Measurements from ENCODE around the gene KAT2A. TPM values are rescaled to one million over a fixed set of nuclear protein-coding genes. Genes with fewer than 3 reads are reported as not detected.
A peak's percentile ranks its signal among the peaks of the same experiment; 100 is the strongest.

The KAT2A gene
- total and polyA plus RNA-seq, 4 donors: 18.8 to 56.8 (median 32.7) TPM

DNA sequence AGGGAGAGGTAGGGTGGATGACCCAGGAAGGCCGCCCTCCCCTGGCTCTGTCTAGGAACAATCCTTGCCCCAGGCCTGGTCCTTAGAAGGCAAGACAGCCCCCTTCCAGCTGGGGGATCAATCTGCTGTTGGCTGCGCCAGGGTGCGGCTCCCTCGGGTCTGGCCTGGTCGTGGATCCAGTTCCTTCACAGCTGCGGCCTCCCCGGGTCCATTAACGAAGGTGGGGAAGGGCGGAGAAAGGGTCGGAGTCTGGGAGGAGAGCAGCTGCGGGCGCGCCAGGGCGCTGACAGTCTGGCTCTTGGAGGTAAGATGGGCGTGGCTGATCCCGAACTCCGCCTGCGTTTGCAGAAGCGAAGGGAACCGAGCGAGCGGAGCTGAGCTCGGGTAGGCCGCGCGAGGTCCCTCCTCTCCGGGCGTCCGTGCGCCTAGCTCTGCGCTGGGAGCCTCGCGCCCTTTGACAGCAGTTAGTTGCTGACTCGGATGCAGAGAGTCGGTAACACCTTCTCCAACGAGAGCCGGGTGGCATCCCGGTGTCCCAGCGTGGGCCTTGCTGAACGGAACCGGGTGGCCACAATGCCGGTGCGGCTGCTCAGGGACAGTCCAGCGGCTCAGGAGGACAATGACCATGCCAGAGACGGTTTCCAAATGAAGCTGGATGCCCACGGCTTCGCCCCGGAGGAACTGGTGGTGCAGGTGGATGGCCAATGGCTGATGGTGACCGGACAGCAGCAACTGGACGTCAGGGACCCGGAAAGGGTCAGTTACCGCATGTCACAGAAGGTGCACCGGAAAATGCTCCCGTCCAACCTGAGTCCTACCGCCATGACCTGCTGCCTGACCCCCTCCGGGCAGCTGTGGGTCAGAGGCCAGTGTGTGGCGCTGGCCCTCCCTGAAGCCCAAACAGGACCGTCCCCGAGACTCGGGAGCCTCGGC lies 1.5 kb upstream of the KAT2A start, which contains the start of gene HSPB9:
Gene HSPB9, plus strand, starts transcription at position 434 of the 933 bp plus-strand sequence. Its CDS starts 47 bp downstream, at position 481.
- Histone ChIP-seq H3K36me3 (ENCODE audit: control insufficient read depth in 4 of 4, insufficient read depth in 4 of 4, low read length in 4 of 4) (peaks cover 7 to 25% (median 15%) of the 10 kb centered on the region in 4 donors), H3K9me3 (ENCODE audit: control insufficient read depth in 4 of 4, insufficient read depth in 3 of 4, low read length in 3 of 4) (no peaks in the 10 kb centered on the region), H3K4me3 (no peak within 1 kb of the TSS), H3K9ac (ENCODE audit: insufficient read depth in 1 of 2, low read length in 2 of 2) (no peak within 1 kb of the TSS), H3K27ac (ENCODE audit: low read depth in 1 of 2, low read length in 1 of 2) (no peak within 1 kb of the TSS), H3K4me1 (ENCODE audit: control insufficient read depth in 5 of 5, insufficient read depth in 5 of 5, low read length in 5 of 5) (peaks cover 0 to 11% (median 5%) of the 10 kb centered on the region in 5 donors), H3K27me3 (ENCODE audit: control insufficient read depth in 3 of 3, insufficient read depth in 3 of 3, low read length in 2 of 3) (no peaks in the 10 kb centered on the region)
- 80 to 85% methylated on average over 61 of the region's 61 CpGs for WGBS, 2 donors
- TF ChIP-seq, protein P1, sequence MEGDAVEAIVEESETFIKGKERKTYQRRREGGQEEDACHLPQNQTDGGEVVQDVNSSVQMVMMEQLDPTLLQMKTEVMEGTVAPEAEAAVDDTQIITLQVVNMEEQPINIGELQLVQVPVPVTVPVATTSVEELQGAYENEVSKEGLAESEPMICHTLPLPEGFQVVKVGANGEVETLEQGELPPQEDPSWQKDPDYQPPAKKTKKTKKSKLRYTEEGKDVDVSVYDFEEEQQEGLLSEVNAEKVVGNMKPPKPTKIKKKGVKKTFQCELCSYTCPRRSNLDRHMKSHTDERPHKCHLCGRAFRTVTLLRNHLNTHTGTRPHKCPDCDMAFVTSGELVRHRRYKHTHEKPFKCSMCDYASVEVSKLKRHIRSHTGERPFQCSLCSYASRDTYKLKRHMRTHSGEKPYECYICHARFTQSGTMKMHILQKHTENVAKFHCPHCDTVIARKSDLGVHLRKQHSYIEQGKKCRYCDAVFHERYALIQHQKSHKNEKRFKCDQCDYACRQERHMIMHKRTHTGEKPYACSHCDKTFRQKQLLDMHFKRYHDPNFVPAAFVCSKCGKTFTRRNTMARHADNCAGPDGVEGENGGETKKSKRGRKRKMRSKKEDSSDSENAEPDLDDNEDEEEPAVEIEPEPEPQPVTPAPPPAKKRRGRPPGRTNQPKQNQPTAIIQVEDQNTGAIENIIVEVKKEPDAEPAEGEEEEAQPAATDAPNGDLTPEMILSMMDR (IDR thresholded peaks at IDR 0.05; ENCODE audit: control extremely low read depth, extremely low read depth): no peak
- DNase-seq: peak in 2 of 3 donors; percentile 42 to 49
- ATAC-seq (ENCODE audit: insufficient read depth, low FRiP score): no peak

DNA sequence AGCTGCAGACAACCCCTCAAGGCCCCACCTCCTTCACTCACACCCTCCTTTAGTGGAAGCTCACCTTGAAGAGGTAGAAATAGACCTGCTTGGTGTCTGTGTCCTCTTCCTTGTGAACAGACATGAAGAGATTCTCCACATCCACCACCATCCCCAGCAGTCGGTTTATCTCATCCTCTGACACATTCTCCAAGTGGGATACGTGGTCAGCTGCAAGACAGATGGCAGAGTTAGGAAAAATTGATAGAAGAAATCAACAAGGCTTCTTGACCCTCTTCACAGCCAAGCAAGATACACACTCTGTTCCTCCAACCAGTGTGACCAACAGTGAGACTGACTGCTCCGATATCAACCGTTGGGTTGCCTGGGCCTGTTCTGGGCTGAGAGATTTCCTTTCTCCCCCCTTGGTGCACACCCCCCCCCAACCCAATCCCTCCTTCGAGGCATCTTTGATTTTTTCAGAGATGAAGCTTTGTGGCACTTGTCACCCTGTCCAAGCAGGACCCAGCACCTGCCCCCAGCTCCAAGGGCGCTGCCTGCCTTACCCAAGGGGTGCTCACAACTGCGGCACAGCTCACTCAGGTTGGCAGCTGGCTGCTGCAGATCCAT lies 902 bp downstream of the KAT2A start:
- Histone ChIP-seq H3K27ac (ENCODE audit: low read depth in 1 of 2, low read length in 1 of 2) (no peak overlapping the region), H3K9ac (ENCODE audit: insufficient read depth in 1 of 2, low read length in 2 of 2) (no peak overlapping the region), H3K9me3 (ENCODE audit: control insufficient read depth in 4 of 4, insufficient read depth in 3 of 4, low read length in 3 of 4) (no peaks in the 10 kb centered on the region), H3K27me3 (ENCODE audit: control insufficient read depth in 3 of 3, insufficient read depth in 3 of 3, low read length in 2 of 3) (no peaks in the 10 kb centered on the region), H3K4me1 (ENCODE audit: control insufficient read depth in 5 of 5, insufficient read depth in 5 of 5, low read length in 5 of 5) (peaks cover 0 to 11% (median 5%) of the 10 kb centered on the region in 5 donors), H3K36me3 (ENCODE audit: control insufficient read depth in 4 of 4, insufficient read depth in 4 of 4, low read length in 4 of 4) (peaks cover 0 to 22% (median 14%) of the 10 kb centered on the region in 4 donors), H3K4me3 (no peak overlapping the region)
- 52 to 64% methylated on average over 7 of the region's 7 CpGs for WGBS, 2 donors
- ATAC-seq (ENCODE audit: insufficient read depth, low FRiP score): no peak
- TF ChIP-seq, protein P1 (IDR thresholded peaks at IDR 0.05; ENCODE audit: control extremely low read depth, extremely low read depth): no peak
- DNase-seq: no peak

DNA sequence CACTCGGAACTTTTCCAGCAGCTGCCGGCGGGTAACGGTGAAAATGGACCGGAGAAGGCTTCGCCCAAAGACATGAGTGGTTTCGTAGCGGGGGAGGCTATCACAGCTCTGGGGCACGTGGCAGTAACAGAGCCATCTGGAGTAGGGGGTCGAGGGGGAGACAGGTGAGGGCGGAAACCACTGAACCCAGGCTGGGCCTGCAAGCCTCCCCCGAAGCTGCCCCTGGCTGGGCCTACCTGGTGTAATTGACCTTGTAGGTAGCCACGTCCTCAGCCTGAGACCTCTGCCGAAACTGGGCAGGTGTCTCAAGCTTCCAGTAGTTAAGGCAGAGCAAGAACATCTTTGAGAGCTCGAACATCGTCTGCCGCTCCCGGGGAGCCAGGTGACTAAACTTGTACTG lies 1.9 kb downstream of the KAT2A start:
- DNase-seq (no peak), ATAC-seq (ENCODE audit: insufficient read depth, low FRiP score) (no peak)
- WGBS, 2 donors: 93 to 95% methylated on average over 18 of the region's 18 CpGs
- no peak overlapping the region for H3K27ac ChIP-seq (ENCODE audit: low read depth in 1 of 2, low read length in 1 of 2)
- no peaks in the 10 kb centered on the region for H3K9me3 ChIP-seq (ENCODE audit: control insufficient read depth in 4 of 4, insufficient read depth in 3 of 4, low read length in 3 of 4)
- H3K36me3 ChIP-seq (ENCODE audit: control insufficient read depth in 4 of 4, insufficient read depth in 4 of 4, low read length in 4 of 4): peaks cover 0 to 22% (median 12%) of the 10 kb centered on the region in 4 donors
- H3K4me3 ChIP-seq: no peak overlapping the region
- no peaks in the 10 kb centered on the region for H3K27me3 ChIP-seq (ENCODE audit: control insufficient read depth in 3 of 3, insufficient read depth in 3 of 3, low read length in 2 of 3)
- no peak overlapping the region for H3K9ac ChIP-seq (ENCODE audit: insufficient read depth in 1 of 2, low read length in 2 of 2)
- H3K4me1 ChIP-seq (ENCODE audit: control insufficient read depth in 5 of 5, insufficient read depth in 5 of 5, low read length in 5 of 5): peaks cover 0 to 11% (median 5%) of the 10 kb centered on the region in 5 donors
- TF ChIP-seq, protein P1 (IDR thresholded peaks at IDR 0.05; ENCODE audit: control extremely low read depth, extremely low read depth): no peak

Data from lung (tissue), 12 donors.